Endometrial microvascular endothelial cells (primary cell): ENCODE results near the gene TGFBR3. TPM values are rescaled to one million over a fixed set of nuclear protein-coding genes. Genes with fewer than 3 reads are reported as not detected.

Experiments
- in situ Hi-C: cut with HindIII; loops from 2 replicates; pipeline ENCODE4 v1.10.0; 2017; ENCODE audit warnings: low sequenced_read_pairs, low pct_unique_long_range_greater_than_20kb; ENCODE audit errors: inconsistent ontology term
- total RNA-seq: library from RNA; depleted of rRNA; stranded (reverse); fragments of >200 nt; gene quantifications from one replicate; pipeline ENCODE4 v1.2.3, GENCODE V29; 2015; ENCODE audit errors: inconsistent ontology term

TGFBR3 gene
- total RNA-seq, 1 donor from 2014 or later: 17.8 TPM

- in situ Hi-C loops: no loop called here
Measured at GRCh38 chr1:91653183-91653582, 232.8 kb downstream of the TGFBR3 start.

GRCh38 chr1:91651661-91652071 is 234.3 kb downstream of the TGFBR3 start:
- in situ Hi-C loops: no loop called here

- in situ Hi-C loops: no loop called here
Measured at GRCh38 chr1:91651243-91651642, 234.7 kb downstream of the TGFBR3 start.

GRCh38 chr1:91650764-91651163 is 235.2 kb downstream of the TGFBR3 start:
- in situ Hi-C loops: no loop called here

GRCh38 chr1:91647061-91647460 is 238.9 kb downstream of the TGFBR3 start:
- in situ Hi-C loops: no loop called here

GRCh38 chr1:91645031-91645430 is 240.9 kb downstream of the TGFBR3 start:
- in situ Hi-C loops: no loop called here

GRCh38 chr1:91643431-91643830 is 242.5 kb downstream of the TGFBR3 start:
- in situ Hi-C loops: no loop called here

- in situ Hi-C loops: no loop called here
Measured at GRCh38 chr1:91640877-91641526, 244.9 kb downstream of the TGFBR3 start.

- in situ Hi-C loops: no loop called here
Measured at GRCh38 chr1:91637539-91637994, 248.4 kb downstream of the TGFBR3 start.

- in situ Hi-C loops: no loop called here
Measured at GRCh38 chr1:91635763-91636162, 250.2 kb downstream of the TGFBR3 start.

GRCh38 chr1:91633438-91633837 is 252.5 kb downstream of the TGFBR3 start:
- in situ Hi-C loops: no loop called here

GRCh38 chr1:91631718-91632330 is 254.1 kb downstream of the TGFBR3 start:
- in situ Hi-C loops: no loop called here

GRCh38 chr1:91630803-91631202 is 255.1 kb downstream of the TGFBR3 start:
- in situ Hi-C loops: no loop called here

Other genes with a start within 250 kb of the TGFBR3 start
- gene BRDT, start 63.2 kb upstream of the TGFBR3 start, total RNA-seq: not detected
- gene EPHX4, start 143.8 kb upstream of the TGFBR3 start, total RNA-seq: 10.7 TPM
- not detected for gene SETSIP, start 189.3 kb upstream of the TGFBR3 start, total RNA-seq
- 0.84 TPM for gene BTBD8, start 194.2 kb upstream of the TGFBR3 start, total RNA-seq